Activated CD4-positive, alpha-beta T cell treated with anti-CD3 and anti-CD28 coated beads for 48 hours (primary cell): ENCODE results near the gene ASNSD1.
"Not testable (repeated sequence)": the region's sequence is repeated elsewhere in the genome, so short reads cannot be mapped to it uniquely, and the experiment has no call there.

ENCODE experiments used
- DNase-seq: peaks from one replicate; pipeline ENCODE4 v3.0.0-alpha.2; 2020

The ASNSD1 gene

GRCh38 chr2:189648846-189649509, 12.3 kb upstream of the ASNSD1 start:
- no peak for DNase-seq

- DNase-seq: no peak
These were observed 10.0 kb upstream of the ASNSD1 start for GRCh38 chr2:189651284-189651683.

DNA sequence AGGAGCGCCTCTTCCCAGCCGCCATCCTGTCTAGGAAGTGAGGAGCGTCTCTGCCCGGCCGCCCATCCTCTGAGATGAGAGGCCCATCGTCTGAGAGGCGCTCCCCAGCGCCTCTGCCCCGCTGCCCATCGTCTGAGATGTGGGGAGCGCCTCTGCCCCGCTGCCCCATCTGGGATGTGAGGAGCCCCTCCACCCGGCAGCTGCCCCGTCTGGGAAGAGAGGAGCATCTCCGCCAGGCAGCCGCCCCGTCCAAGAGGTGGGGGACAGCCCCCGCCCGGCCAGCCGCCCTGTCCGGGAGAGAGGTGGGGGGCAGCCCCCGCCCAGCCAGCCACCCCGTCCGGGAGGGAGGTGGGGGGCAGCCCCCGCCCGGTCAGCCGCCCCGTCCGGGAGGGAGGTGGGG, 7.8 kb upstream of the ASNSD1 start:
- not testable (repeated sequence) for DNase-seq

- DNase-seq: no peak
These were observed 6.6 kb upstream of the ASNSD1 start for GRCh38 chr2:189654641-189655040.

DNA sequence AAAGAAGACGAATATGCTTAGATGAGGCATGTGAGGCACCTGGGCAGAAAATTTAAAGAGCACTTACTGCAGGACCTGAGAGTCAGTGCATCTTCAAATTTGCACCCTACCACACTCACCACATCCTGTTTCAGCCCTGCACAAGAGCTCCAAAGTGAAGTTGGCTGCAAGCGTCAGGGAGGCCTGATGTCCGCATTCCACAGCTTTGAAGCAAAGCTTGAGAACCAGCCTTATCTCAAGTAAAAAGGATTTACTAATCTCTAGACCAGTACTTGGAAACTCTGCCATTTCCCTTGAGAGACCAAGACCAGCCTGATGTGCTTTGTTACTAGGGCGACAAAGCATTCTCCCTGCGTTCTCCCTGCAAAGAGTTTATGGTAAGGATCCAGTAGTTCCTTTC, 3.4 kb upstream of the ASNSD1 start:
- peak; percentile 57 for DNase-seq

- DNase-seq: peak; percentile 32
These were observed 2.7 kb upstream of the ASNSD1 start for GRCh38 chr2:189658306-189659212.

- no peak for DNase-seq
These were observed 1.5 kb upstream of the ASNSD1 start for GRCh38 chr2:189659734-189660133.

GRCh38 chr2:189660803-189661147, 484 bp upstream of the ASNSD1 start:
- no peak for DNase-seq

- DNase-seq: no peak
These were observed 680 bp downstream of the ASNSD1 start for GRCh38 chr2:189661957-189662321.

DNA sequence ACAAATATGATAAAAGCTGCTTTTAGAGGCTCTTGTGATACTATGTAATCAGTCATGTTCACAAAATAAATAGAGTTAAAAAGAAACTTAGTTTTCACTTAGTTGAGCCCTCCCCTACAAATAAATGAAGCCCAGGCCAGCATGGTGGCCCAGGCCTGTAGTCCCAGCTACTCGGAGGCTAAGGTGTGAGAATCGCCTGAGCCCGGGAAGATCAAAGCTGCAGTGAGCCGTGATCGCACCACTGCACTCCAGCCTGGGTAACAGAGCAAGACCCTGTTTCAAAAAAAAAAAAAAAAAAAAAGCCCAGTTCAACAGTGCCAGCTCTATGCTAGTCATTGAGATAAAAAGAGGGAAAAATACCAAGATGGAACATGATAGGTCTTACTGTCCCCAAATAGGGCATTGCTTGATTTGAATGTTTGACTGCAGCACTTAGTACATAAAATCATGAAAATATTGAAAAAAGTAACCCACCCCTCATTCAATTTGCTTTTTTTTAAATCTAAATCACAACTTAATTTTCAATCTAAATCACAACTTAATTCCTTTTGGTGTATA, 1.5 kb downstream of the ASNSD1 start:
- DNase-seq: no peak

DNA sequence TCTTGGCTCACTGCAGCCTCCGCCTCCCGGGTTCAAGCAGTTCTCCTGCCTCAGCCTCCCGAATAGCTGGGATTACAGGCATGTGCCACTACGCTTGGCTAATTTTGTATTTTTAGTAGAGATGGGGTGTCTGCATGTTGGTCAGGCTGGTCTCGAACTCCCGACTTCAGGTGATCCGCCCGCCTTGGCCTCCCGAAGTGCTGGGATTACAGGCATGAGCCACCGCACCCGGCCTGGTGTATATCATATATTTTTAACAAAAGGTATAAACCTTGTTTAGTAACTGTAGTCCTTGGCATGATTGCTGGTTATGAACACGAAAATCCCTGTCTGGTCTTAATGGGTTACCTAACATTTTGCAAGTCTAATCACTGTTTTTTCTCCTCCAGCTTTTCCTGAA, 2.1 kb downstream of the ASNSD1 start:
- DNase-seq: not testable (repeated sequence)

GRCh38 chr2:189669913-189670312, 8.7 kb downstream of the ASNSD1 start:
- DNase-seq: no peak

DNA sequence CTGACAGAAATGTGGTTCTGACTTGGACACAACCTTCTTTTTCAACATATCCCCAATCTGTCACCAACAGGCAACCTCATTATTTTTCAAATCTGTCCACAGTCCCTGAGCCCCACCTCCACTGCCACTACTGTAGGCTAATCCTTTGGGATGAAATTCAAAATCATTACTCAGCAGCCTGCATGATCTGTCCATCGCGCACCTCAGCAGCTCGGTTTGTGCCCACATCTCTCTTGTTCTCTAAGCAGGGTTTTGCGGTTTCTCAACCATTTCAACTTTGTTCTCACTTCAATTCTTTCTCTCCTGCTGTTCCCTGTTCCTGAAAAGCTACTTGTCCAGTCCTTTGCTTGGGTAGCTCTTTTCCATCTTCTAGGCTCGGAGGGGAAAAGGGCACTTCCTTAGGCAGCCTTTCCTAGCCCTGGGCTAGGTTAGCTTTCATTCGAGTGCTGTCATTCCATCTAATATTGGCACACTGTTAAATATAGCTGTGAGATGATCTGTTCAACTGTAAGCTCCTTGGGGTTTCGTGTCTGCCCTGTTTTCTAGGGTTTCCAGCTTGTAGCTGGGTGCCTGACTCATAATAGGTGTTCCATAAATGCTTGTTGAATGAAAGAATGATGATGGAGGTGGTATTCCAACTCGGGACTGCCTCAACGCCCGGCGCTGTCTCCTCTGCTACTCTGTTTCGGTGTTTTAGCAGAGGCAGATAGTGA, 12.6 kb downstream of the ASNSD1 start:
- no peak for DNase-seq

GRCh38 chr2:189674374-189675112, 13.3 kb downstream of the ASNSD1 start, which contains the start of gene ANKAR:
ANKAR (plus strand) TSS chr2:189674670; CDS start chr2:189676491, 1,821 bp downstream.
- peak; percentile 85 for DNase-seq

GRCh38 chr2:189676471-189676870, 15.2 kb downstream of the ASNSD1 start:
- no peak for DNase-seq

GRCh38 chr2:189679226-189679625, 18.0 kb downstream of the ASNSD1 start:
- DNase-seq: no peak

DNA sequence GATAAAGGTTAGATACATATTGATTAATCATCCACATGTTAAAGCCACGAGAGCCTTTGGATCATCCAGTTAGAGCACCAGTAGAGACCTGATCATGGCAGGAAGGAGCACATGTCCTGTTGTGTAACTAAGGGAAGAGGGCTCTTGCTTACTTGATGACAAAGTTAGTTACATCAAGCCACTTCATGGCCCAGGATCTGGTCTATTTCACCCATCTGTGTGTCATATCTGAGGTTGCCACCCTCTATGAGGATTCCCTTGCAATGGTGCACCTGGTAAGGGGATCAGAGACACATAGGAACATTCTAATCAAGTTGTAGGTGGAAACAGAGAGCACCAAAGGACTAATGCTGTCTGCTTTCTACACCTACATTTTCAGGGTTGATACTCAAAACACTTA, 19.9 kb downstream of the ASNSD1 start:
- no peak for DNase-seq

DNA sequence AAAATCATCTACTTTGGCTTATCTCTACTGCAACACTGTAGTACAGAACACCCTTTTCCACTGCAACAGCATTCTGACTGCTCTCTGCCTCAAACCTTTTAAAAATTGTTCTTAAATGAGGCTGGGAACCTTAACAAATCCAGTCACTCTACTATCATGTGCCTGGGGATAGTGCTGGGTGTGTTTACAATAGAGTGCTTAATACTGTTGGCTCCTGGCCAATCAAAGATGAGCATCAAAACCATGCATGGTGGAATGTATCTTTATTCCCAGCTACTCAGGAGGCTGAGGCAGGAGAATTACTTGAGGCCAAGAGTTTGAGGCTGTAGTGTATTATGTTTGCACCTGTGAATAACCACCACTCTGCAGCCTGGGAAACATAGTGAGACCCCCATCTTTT, 20.6 kb downstream of the ASNSD1 start:
- DNase-seq: no peak

- DNase-seq: peak; percentile 40
These were observed 22.1 kb downstream of the ASNSD1 start for GRCh38 chr2:189683348-189683747.

DNA sequence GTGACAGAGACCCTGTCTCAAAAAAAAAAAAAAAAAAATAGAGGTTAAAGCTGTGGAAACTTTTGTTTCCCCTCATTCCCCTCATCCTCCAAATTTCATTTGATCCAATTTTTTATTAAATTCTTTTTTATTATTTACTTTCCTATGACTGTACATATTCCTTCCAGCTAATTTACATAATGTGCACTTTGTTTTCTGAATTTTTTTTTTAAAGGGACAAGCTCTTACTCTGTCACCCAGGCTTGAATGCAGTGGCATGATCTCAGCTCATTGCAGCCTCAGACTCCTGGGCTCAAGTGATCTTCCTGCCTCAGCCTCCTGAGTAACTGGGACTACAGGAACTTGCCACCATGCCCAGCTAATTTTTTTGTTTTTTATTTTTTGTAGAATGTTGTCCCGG, 23.6 kb downstream of the ASNSD1 start:
- DNase-seq: no peak

DNA sequence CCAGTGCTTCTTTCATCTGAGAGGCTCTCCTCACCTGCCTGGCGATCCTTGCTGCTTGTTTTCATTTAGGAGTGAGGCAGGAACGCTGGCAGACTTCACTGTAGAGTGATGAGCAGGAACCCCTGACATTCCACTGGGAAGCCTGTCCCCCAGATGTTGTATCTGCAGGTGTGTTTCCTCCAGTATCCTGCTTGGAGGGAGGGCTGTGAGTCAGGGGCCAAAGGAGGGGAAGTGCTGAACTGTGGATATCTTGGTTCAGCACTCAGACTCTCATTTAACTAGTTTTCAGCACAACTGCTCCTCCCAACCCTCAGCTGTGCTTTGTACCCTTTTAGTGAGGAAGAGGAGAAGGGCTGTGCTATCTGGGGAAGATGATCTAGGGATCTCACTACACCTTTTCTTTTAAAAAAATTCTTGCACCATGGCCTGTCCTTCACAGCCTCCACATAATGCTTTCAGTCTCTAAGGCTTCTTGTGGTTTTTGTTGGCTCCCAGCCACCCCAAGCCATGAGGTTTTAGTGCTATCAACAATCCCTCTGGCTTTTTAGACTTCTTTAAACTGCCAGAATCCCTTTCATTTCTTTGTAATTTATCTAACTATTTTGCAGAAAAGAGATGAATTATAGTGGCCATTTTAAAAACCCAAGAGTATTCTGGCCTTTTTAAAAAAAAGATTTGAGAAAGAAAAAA, 24.4 kb downstream of the ASNSD1 start:
- DNase-seq: no peak

- not testable (repeated sequence) for DNase-seq
These were observed 26.5 kb downstream of the ASNSD1 start for GRCh38 chr2:189687796-189688195.
